Measurements from ENCODE around the gene PTPRCAP. TPM values are rescaled to one million over a fixed set of nuclear protein-coding genes. Genes with fewer than 3 reads are reported as not detected.
"Not testable (repeated sequence)": the region's sequence is repeated elsewhere in the genome, so short reads cannot be mapped to it uniquely, and the experiment has no call there.

The PTPRCAP gene
- polyA plus RNA-seq, 1 donor: 6.8 TPM

DNA sequence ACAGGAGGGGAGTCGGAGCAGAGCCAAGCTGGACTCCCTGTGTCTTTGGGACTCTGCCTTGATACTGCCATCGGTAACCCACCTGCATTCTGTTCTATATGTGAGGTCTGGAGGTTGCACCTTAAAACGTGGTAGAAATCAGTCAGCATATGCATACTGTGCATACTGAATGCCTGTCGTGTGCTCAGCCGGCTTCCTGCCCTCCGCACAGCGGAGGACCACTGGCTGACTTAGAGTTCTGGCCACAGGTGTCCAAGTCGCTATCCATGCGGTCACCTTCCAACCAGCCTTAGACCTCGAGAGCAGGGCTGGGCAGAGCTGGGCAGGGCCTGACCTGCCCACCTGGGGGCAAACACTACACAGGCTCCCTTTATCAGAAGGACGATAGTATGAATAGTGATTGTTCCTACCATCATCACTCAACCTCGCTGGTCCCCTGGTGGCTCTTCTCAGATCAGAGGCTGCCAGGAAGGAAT lies 29.8 kb downstream of the PTPRCAP start:
- Histone ChIP-seq H3K4me1 (ENCODE audit: control insufficient read depth, insufficient read depth, low read length) (peaks cover 14% of the 10 kb centered on the region), H3K9me3 (ENCODE audit: control insufficient read depth, low read depth, low read length) (no peaks in the 10 kb centered on the region), H3K27ac (ENCODE audit: low read length) (no peak overlapping the region), H3K4me3 (ENCODE audit: low read length) (no peak overlapping the region), H3K27me3 (ENCODE audit: control insufficient read depth, insufficient read depth, low read length) (peaks cover 25% of the 10 kb centered on the region), H3K36me3 (ENCODE audit: control insufficient read depth, insufficient read depth, low read length) (no peaks in the 10 kb centered on the region)
- no CpG with 5 or more reads among the region's 12 CpGs for WGBS (ENCODE audit: insufficient coverage, low lambda C conversion rate)
- no peak for DNase-seq

GRCh38 chr11:67406969-67407687 lies 30.4 kb downstream of the PTPRCAP start:
- no CpG with 5 or more reads among the region's 12 CpGs for WGBS (ENCODE audit: insufficient coverage, low lambda C conversion rate)
- Histone ChIP-seq H3K27me3 (ENCODE audit: control insufficient read depth, insufficient read depth, low read length) (peaks cover 23% of the 10 kb centered on the region), H3K27ac (ENCODE audit: low read length) (no peak overlapping the region), H3K9me3 (ENCODE audit: control insufficient read depth, low read depth, low read length) (no peaks in the 10 kb centered on the region), H3K36me3 (ENCODE audit: control insufficient read depth, insufficient read depth, low read length) (no peaks in the 10 kb centered on the region), H3K4me3 (ENCODE audit: low read length) (no peak overlapping the region), H3K4me1 (ENCODE audit: control insufficient read depth, insufficient read depth, low read length) (peaks cover 18% of the 10 kb centered on the region)
- DNase-seq: no peak

- Histone ChIP-seq H3K36me3 (ENCODE audit: control insufficient read depth, insufficient read depth, low read length) (no peaks in the 10 kb centered on the region), H3K27ac (ENCODE audit: low read length) (no peak overlapping the region), H3K9me3 (ENCODE audit: control insufficient read depth, low read depth, low read length) (no peaks in the 10 kb centered on the region), H3K4me3 (ENCODE audit: low read length) (no peak overlapping the region), H3K27me3 (ENCODE audit: control insufficient read depth, insufficient read depth, low read length) (peaks cover 22% of the 10 kb centered on the region), H3K4me1 (ENCODE audit: control insufficient read depth, insufficient read depth, low read length) (peaks cover 20% of the 10 kb centered on the region)
- no CpG with 5 or more reads among the region's 18 CpGs for WGBS (ENCODE audit: insufficient coverage, low lambda C conversion rate)
- DNase-seq: no peak
Observed at GRCh38 chr11:67406420-67406968, 31.0 kb downstream of the PTPRCAP start.

GRCh38 chr11:67405688-67406339 lies 31.7 kb downstream of the PTPRCAP start:
- Histone ChIP-seq H3K9me3 (ENCODE audit: control insufficient read depth, low read depth, low read length) (no peaks in the 10 kb centered on the region), H3K4me3 (ENCODE audit: low read length) (no peak overlapping the region), H3K4me1 (ENCODE audit: control insufficient read depth, insufficient read depth, low read length) (peaks cover 21% of the 10 kb centered on the region), H3K27ac (ENCODE audit: low read length) (no peak overlapping the region), H3K27me3 (ENCODE audit: control insufficient read depth, insufficient read depth, low read length) (peaks cover 17% of the 10 kb centered on the region), H3K36me3 (ENCODE audit: control insufficient read depth, insufficient read depth, low read length) (no peaks in the 10 kb centered on the region)
- no peak for DNase-seq
- no CpG with 5 or more reads among the region's 9 CpGs for WGBS (ENCODE audit: insufficient coverage, low lambda C conversion rate)

DNA sequence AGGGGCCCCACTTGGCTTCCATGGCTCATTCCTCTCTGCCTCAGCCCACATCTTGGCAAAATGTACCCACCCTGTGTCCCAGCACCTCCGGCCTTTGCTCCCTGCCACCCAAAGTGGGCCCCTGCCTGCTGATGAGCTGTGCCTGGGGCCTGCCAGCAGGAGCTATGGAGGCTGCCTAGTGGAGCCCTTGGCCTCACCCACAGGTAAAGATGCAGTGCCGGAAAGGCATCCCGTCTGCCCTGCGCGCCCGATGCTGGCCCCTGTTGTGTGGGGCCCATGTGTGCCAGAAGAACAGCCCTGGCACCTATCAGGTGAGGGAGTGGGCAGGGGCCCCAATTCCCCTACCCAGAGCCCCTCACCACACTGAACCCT lies 32.3 kb downstream of the PTPRCAP start:
- H3K4me3 ChIP-seq (ENCODE audit: low read length): no peak overlapping the region
- peaks cover 26% of the 10 kb centered on the region for H3K4me1 ChIP-seq (ENCODE audit: control insufficient read depth, insufficient read depth, low read length)
- H3K27me3 ChIP-seq (ENCODE audit: control insufficient read depth, insufficient read depth, low read length): peaks cover 11% of the 10 kb centered on the region
- no peak overlapping the region for H3K27ac ChIP-seq (ENCODE audit: low read length)
- peaks cover under 1% of the 10 kb centered on the region for H3K36me3 ChIP-seq (ENCODE audit: control insufficient read depth, insufficient read depth, low read length)
- no CpG with 5 or more reads among the region's 6 CpGs for WGBS (ENCODE audit: insufficient coverage, low lambda C conversion rate)
- H3K9me3 ChIP-seq (ENCODE audit: control insufficient read depth, low read depth, low read length): no peaks in the 10 kb centered on the region
- DNase-seq: no peak

DNA sequence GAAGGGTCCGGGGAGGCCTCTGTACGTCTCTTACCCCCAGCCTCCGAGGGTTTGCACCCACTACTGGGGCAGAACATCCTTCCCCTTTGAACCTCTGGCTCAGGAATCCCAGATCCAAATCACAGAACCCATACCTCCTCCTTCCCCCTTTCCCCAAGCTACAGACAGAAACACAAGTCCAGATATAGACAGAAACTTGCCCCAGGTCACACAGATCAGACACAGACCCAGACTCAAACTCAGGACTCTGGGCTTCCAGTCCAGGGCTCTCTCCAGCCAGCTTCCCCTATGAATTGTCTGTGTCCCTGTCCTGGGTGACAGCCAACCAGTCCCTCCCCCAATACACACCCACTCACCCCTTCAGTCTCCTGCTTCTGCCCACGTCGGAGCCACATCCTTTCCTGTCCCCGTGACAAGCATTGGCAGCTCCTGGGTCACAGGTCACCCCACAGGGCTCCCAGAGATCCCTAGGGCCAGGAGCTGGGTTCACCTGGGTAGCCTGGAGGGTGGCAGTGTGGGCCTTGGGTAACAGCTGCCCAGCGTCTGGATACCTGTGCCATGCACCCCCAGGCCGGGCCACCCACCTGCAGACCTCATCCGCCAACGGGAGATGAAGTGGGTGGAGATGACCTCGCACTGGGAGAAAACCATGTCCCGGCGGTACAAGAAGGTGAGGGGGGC lies 32.8 kb downstream of the PTPRCAP start:
- no peak for DNase-seq
- H3K4me1 ChIP-seq (ENCODE audit: control insufficient read depth, insufficient read depth, low read length): peaks cover 28% of the 10 kb centered on the region
- H3K36me3 ChIP-seq (ENCODE audit: control insufficient read depth, insufficient read depth, low read length): peaks cover 2% of the 10 kb centered on the region
- no peaks in the 10 kb centered on the region for H3K9me3 ChIP-seq (ENCODE audit: control insufficient read depth, low read depth, low read length)
- WGBS (ENCODE audit: insufficient coverage, low lambda C conversion rate): no CpG with 5 or more reads among the region's 13 CpGs
- peaks cover 6% of the 10 kb centered on the region for H3K27me3 ChIP-seq (ENCODE audit: control insufficient read depth, insufficient read depth, low read length)
- H3K4me3 ChIP-seq (ENCODE audit: low read length): peak overlapping the region; percentile 11
- H3K27ac ChIP-seq (ENCODE audit: low read length): no peak overlapping the region

DNA sequence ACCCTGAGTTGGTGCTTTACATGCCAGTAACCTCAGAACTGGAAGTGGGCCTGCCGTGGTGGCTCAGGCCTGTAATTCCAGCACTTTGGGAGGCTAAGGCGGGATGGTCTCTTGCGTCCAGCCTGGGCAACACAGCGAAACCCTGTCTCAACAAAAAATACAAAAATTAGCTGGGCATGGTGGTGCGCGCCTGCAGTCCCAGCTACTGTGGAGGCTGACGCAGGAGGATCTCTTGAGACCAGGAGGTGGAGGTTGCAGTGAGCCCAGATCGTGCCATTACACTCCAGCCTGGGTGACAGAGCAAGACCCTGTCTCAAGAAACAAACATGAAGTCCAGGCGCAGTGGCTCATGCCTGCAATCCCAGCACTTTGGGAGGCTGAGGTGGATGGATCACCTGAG lies 34.4 kb downstream of the PTPRCAP start:
- not testable (repeated sequence) for DNase-seq; H3K27me3 ChIP-seq (ENCODE audit: control insufficient read depth, insufficient read depth, low read length); H3K9me3 ChIP-seq (ENCODE audit: control insufficient read depth, low read depth, low read length); H3K4me3 ChIP-seq (ENCODE audit: low read length); H3K27ac ChIP-seq (ENCODE audit: low read length)
- Histone ChIP-seq H3K36me3 (ENCODE audit: control insufficient read depth, insufficient read depth, low read length) (peaks cover 17% of the 10 kb centered on the region), H3K4me1 (ENCODE audit: control insufficient read depth, insufficient read depth, low read length) (peaks cover 32% of the 10 kb centered on the region)
- no CpG with 5 or more reads among the region's 9 CpGs for WGBS (ENCODE audit: insufficient coverage, low lambda C conversion rate)

- H3K36me3 ChIP-seq (ENCODE audit: control insufficient read depth, insufficient read depth, low read length): peaks cover 25% of the 10 kb centered on the region
- 80% methylated on average over 3 of the region's 19 CpGs for WGBS (ENCODE audit: insufficient coverage, low lambda C conversion rate)
- peaks cover 32% of the 10 kb centered on the region for H3K4me1 ChIP-seq (ENCODE audit: control insufficient read depth, insufficient read depth, low read length)
- not testable (repeated sequence) for H3K9me3 ChIP-seq (ENCODE audit: control insufficient read depth, low read depth, low read length); DNase-seq; H3K27me3 ChIP-seq (ENCODE audit: control insufficient read depth, insufficient read depth, low read length)
- H3K27ac ChIP-seq (ENCODE audit: low read length): peak overlapping the region; percentile 96
- H3K4me3 ChIP-seq (ENCODE audit: low read length): peak overlapping the region; percentile 53
Observed at GRCh38 chr11:67402192-67402839, 35.2 kb downstream of the PTPRCAP start.

DNA sequence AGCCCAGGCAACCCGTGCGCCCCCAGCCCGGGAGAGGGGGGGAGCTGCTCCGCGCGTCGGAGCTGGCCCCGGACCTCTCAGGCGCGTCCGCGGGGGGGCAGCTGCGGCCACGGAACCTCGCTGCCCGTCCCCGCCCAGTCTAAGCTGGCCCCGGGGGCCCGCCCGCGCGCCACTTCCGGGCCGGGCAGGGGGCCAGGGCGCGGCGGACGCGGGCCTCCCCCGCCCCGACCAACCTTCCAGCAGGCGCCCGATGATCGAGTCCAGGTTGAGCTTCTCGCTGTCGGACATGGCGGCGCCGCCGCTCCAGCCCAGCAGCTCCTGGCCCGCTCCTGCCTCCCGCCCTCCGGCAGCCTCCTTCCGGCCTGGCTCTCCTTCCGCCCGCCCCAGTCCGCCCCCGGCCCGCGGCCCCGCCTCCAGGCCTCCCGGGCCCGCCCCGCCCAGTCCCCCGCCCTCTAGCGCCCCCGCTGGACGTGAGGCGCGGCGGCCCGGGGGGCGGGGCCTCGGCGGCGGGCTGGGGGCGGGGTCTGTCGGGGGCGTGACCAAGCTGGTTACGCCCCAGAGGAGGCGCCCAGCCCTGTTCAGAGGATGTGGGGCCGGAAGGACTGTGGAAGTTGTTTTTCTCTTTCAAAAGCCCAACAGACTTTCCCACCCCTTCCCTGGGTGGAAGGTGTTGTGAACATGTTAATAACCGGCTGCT lies 35.8 kb downstream of the PTPRCAP start, which contains the start of gene PPP1CA:
PPP1CA (minus strand) TSS at position 364 of the 697 bp plus-strand sequence; CDS start at position 288, 76 bp downstream.
- Histone ChIP-seq H3K27ac (ENCODE audit: low read length) (peak within 1 kb of the TSS; percentile 96), H3K36me3 (ENCODE audit: control insufficient read depth, insufficient read depth, low read length) (peaks cover 31% of the 10 kb centered on the region), H3K27me3 (ENCODE audit: control insufficient read depth, insufficient read depth, low read length) (no peaks in the 10 kb centered on the region), H3K9me3 (ENCODE audit: control insufficient read depth, low read depth, low read length) (no peaks in the 10 kb centered on the region), H3K4me1 (ENCODE audit: control insufficient read depth, insufficient read depth, low read length) (peaks cover 32% of the 10 kb centered on the region), H3K4me3 (ENCODE audit: low read length) (peak within 1 kb of the TSS; percentile 100)
- no CpG with 5 or more reads among the region's 73 CpGs for WGBS (ENCODE audit: insufficient coverage, low lambda C conversion rate)
- DNase-seq: peak; percentile 82 to 91

Data from large intestine (tissue), 3 donors.